ENCODE results near the gene SREK1.

- TF ChIP-seq CTCF (IDR thresholded peaks at IDR 0.05) (no peak), POLR2A (IDR thresholded peaks at IDR 0.05) (no peak), POLR2AphosphoS5 (IDR thresholded peaks at IDR 0.05) (no peak), EP300 (IDR thresholded peaks at IDR 0.05) (no peak)
Measured at GRCh38 chr5:66230551-66230950, 86.5 kb downstream of the SREK1 start.
